SK-N-SH (cell line): Measurements from ENCODE around the gene ALOX5AP. TPM values are rescaled to one million over a fixed set of nuclear protein-coding genes. Genes with fewer than 3 reads are reported as not detected.

Experiments
- CTCF ChIA-PET: fragments of 300-600, 350-600 bp; formaldehyde crosslinking; extraction: SDS; loops from one replicate; lab custom pipeline; 2021; lab: Yijun Ruan, JAX
- POLR2A ChIA-PET: fragments of 350-600 bp; sonication (Branson Sonifier 250); formaldehyde crosslinking; extraction: SDS; loops from one replicate; lab custom pipeline; 2020; ENCODE audit warnings: antibody characterized with exemption, inconsistent platforms; lab: Yijun Ruan, JAX
- DNase-seq: peaks from one replicate; pipeline ENCODE4 v3.0.0; 2012
- H2AFZ ChIP-seq: fragments of 200-600 bp; sonication (generic); 2 replicates; pipeline ENCODE4 v1.8.1; 2016; ENCODE audit warnings: antibody characterized with exemption, mild to moderate bottlenecking, low read depth
- H3F3A ChIP-seq: fragments of 200-600 bp; sonication (generic); replicated peaks from 2 replicates; pipeline ENCODE3; 2016; ENCODE audit warnings: antibody characterized with exemption, mild to moderate bottlenecking; ENCODE audit not compliant: insufficient read depth
- H3K27ac ChIP-seq, 2 experiments: fragments of 200-500 bp in 1 of 2; fragments of 200-600 bp in 1 of 2; sonication (Bioruptor generic) in 1 of 2; sonication (generic), shearing (Covaris generic) in 1 of 2; 2 replicates each; pipeline versions ENCODE4 v1.5.1 to v1.6.1; 2014 to 2016; ENCODE audit warnings: low read depth in 2 of 2, inconsistent platforms in 1 of 2, low read length in 1 of 2, mild to moderate bottlenecking in 1 of 2, mixed read lengths in 1 of 2
- H3K27me3 ChIP-seq: fragments of 200-600 bp; sonication (generic), shearing (Covaris generic); 2 replicates; pipeline ENCODE4 v1.6.1; 2016; ENCODE audit warnings: mixed run types; ENCODE audit not compliant: insufficient read depth
- H3K36me3 ChIP-seq, 2 experiments: fragments of 200-500 bp in 1 of 2; fragments of 200-600 bp in 1 of 2; sonication (Bioruptor generic) in 1 of 2; sonication (generic) in 1 of 2; replicated peaks in 1 of 2; 2 replicates each; pipeline versions ENCODE3 to v1.5.1; 2014 to 2016; ENCODE audit warnings: low read length in 1 of 2, mild to moderate bottlenecking in 1 of 2; ENCODE audit not compliant: insufficient read depth in 2 of 2, control insufficient read depth in 1 of 2
- H3K4me1 ChIP-seq, 2 experiments: fragments of 200-500 bp in 1 of 2; fragments of 200-600 bp in 1 of 2; sonication (Bioruptor generic) in 1 of 2; sonication (generic), shearing (Covaris generic) in 1 of 2; 2 replicates each; pipeline versions ENCODE4 v1.5.1 to v1.6.1; 2014 to 2016; ENCODE audit warnings: low read depth in 1 of 2, low read length in 1 of 2, mixed run types in 1 of 2; ENCODE audit not compliant: insufficient read depth in 2 of 2, control insufficient read depth in 1 of 2
- H3K4me2 ChIP-seq: fragments of 200-600 bp; sonication (generic), shearing (Covaris generic); 2 replicates; pipeline ENCODE4 v1.6.1; 2017; ENCODE audit warnings: mixed run types
- H3K4me3 ChIP-seq, 2 experiments: fragments of 200-500 bp in 1 of 2; fragments of 200-600 bp in 1 of 2; sonication (Bioruptor generic) in 1 of 2; sonication (generic), shearing (Covaris generic) in 1 of 2; 2 replicates each; pipeline versions ENCODE4 v1.5.1 to v1.8.1; 2014 to 2016; ENCODE audit warnings: low read depth in 2 of 2, inconsistent platforms in 1 of 2, low read length in 1 of 2, mild to moderate bottlenecking in 1 of 2, mixed read lengths in 1 of 2, moderate library complexity in 1 of 2
- H3K79me2 ChIP-seq: fragments of 200-600 bp; sonication (generic); 2 replicates; pipeline ENCODE4 v1.8.1; 2017; ENCODE audit warnings: mild to moderate bottlenecking; ENCODE audit not compliant: insufficient read depth
- H3K9ac ChIP-seq: fragments of 200-600 bp; sonication (generic); 2 replicates; pipeline ENCODE4 v1.6.1; 2017; ENCODE audit warnings: mixed run types
- H3K9me2 ChIP-seq: fragments of 200-600 bp; sonication (generic); 2 replicates; pipeline ENCODE4 v1.6.1; 2017; ENCODE audit warnings: mixed run types
- H3K9me3 ChIP-seq: fragments of 200-600 bp; sonication (generic); 2 replicates; pipeline ENCODE4 v1.6.1; 2017; ENCODE audit warnings: mixed run types, mild to moderate bottlenecking, moderate library complexity
- H4K20me1 ChIP-seq: fragments of 200-600 bp; sonication (generic); 2 replicates; pipeline ENCODE4 v1.6.1; 2017; ENCODE audit warnings: mild to moderate bottlenecking, mixed run types; ENCODE audit not compliant: insufficient read depth
- GABPA ChIP-seq: IDR thresholded peaks from 2 replicates; pipeline ENCODE4 v1.4.0; 2012; ENCODE audit warnings: low read depth, mild to moderate bottlenecking
- NFIC ChIP-seq: IDR thresholded peaks from 2 replicates; pipeline ENCODE4 v1.4.0; 2012; ENCODE audit warnings: borderline replicate concordance
- POLR2AphosphoS5 ChIP-seq: IDR thresholded peaks from 2 replicates; pipeline ENCODE4 v1.6.1; 2012; ENCODE audit warnings: low read depth, low read length
- RCOR1 ChIP-seq: fragments of 150-350 bp; IDR thresholded peaks from 2 replicates; pipeline ENCODE4 v1.6.1; 2017; ENCODE audit warnings: antibody characterized with exemption, low read length
- SMC3 ChIP-seq: IDR thresholded peaks from 2 replicates; pipeline ENCODE4 v1.6.1; 2012; ENCODE audit warnings: low read depth, low read length, improper control_type of control experiment
- TCF12 ChIP-seq: IDR thresholded peaks from 2 replicates; pipeline ENCODE4 v1.4.0; 2012
- WGBS: methylation state at CpG from one replicate; pipeline ENCODE4 v1.1.6; 2017; ENCODE audit warnings: low lambda C conversion rate; 5-methylcytosine and 5-hydroxymethylcytosine counted together
- polyA plus RNA-seq, 3 experiments: library from polyadenylated mRNA; depleted of rRNA; stranded (reverse); fragments of >200 nt; gene quantifications; 2 replicates each; pipeline ENCODE4 v1.2.3, GENCODE V29; 2012
- TF ChIP-seq, protein P1 (sequence below): IDR thresholded peaks from 2 replicates; pipeline ENCODE4; 2012
- TF ChIP-seq, protein P2 (sequence below): IDR thresholded peaks from 2 replicates; pipeline ENCODE4 v1.4.0; 2012; ENCODE audit warnings: low read depth
- TF ChIP-seq, protein P3 (sequence below): IDR thresholded peaks from 2 replicates; pipeline ENCODE4 v1.6.1; 2012; ENCODE audit warnings: mild to moderate bottlenecking, low read depth, low read length, moderate library complexity

The ALOX5AP gene
- polyA plus RNA-seq, 1 of the 3 experiments (the other 2 are of a cell fraction): 1.3 TPM

DNA sequence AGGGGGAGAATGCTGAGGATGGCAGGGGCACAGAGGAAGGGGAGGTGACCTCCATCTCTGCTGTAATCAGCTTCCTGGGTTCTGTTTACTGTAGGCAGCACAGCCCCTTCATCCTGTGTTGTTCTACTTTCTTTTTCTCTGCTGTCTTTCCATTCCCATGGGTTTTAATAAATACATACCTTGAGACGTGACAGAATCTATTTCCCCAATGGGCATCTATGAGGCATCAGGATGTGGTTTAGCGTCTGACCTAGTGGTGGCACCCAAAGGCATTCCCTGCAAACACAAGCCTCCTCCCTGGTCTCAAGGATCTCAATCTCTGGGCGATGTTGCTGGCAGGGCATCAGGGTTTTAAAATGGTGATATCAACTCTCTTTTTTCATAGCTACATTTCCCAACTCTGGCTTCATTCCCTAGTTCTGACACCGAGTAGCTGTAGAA, 60.8 kb downstream of the ALOX5AP start (continued):
- TF ChIP-seq, protein P1, sequence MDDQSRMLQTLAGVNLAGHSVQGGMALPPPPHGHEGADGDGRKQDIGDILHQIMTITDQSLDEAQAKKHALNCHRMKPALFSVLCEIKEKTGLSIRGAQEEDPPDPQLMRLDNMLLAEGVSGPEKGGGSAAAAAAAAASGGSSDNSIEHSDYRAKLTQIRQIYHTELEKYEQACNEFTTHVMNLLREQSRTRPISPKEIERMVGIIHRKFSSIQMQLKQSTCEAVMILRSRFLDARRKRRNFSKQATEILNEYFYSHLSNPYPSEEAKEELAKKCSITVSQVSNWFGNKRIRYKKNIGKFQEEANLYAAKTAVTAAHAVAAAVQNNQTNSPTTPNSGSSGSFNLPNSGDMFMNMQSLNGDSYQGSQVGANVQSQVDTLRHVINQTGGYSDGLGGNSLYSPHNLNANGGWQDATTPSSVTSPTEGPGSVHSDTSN: peak; percentile 34; the same call in 1 of the 2 replicates
- TF ChIP-seq, protein P2, sequence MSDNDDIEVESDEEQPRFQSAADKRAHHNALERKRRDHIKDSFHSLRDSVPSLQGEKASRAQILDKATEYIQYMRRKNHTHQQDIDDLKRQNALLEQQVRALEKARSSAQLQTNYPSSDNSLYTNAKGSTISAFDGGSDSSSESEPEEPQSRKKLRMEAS: 0 out of 2 replicates have a peak, but pooled peaks have one; percentile 27
- no peak for TF ChIP-seq SMC3
- TF ChIP-seq POLR2AphosphoS5: no peak
- TF ChIP-seq NFIC: peak; percentile 3; the same call in 1 of the 2 replicates
- TF ChIP-seq, protein P3, sequence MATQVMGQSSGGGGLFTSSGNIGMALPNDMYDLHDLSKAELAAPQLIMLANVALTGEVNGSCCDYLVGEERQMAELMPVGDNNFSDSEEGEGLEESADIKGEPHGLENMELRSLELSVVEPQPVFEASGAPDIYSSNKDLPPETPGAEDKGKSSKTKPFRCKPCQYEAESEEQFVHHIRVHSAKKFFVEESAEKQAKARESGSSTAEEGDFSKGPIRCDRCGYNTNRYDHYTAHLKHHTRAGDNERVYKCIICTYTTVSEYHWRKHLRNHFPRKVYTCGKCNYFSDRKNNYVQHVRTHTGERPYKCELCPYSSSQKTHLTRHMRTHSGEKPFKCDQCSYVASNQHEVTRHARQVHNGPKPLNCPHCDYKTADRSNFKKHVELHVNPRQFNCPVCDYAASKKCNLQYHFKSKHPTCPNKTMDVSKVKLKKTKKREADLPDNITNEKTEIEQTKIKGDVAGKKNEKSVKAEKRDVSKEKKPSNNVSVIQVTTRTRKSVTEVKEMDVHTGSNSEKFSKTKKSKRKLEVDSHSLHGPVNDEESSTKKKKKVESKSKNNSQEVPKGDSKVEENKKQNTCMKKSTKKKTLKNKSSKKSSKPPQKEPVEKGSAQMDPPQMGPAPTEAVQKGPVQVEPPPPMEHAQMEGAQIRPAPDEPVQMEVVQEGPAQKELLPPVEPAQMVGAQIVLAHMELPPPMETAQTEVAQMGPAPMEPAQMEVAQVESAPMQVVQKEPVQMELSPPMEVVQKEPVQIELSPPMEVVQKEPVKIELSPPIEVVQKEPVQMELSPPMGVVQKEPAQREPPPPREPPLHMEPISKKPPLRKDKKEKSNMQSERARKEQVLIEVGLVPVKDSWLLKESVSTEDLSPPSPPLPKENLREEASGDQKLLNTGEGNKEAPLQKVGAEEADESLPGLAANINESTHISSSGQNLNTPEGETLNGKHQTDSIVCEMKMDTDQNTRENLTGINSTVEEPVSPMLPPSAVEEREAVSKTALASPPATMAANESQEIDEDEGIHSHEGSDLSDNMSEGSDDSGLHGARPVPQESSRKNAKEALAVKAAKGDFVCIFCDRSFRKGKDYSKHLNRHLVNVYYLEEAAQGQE: no peak
- TF ChIP-seq GABPA: no peak
- no peak for TF ChIP-seq RCOR1

DNA sequence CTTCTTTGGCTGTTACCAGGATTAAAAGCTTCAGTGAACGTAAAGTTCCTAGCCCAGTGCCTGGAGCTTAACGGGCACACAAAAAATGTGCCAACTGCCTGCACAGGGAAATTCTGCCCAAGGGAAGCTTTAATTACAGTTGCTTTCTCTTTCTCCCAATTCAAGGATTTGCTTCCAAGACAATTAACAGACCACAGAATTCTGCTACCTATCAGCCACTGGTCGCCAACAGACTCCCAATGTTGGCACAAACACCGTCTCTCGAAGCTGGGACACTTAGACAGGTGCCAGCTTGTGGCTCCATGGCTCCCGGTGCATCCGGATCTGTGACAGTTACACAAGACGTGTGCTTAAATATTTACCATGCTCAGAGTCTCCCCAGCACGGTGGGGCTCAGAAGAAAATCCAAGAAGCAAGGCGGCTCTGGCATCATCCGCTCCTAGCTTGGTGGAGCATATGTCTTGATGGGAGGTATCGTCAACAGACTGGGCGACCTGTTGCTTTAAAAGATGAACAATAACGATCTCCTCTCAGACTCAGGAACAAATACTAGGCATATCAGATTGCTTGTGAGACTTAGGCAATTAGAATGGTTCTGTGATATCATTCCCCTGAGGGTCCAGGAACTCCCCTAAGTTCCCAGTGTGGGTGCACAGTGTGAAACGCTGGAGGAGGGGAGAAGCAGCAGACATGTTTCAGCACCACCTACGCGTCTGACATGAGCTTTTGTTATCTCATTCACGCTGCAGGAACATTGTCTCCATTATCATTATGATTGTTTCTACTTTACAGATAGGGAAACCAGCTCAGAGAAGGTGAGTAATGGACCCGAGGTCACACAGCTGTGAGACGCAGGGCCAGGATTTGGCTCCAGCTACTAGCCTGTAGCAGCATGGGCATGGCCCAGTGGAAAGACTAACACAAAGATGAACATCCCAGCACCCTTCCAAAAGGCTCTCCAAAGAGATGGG, 61.6 kb downstream of the ALOX5AP start:
- Histone ChIP-seq H3K4me3 (no peak overlapping the region), H3K79me2 (no peaks in the 10 kb centered on the region), H3F3A (peaks cover 3% of the 10 kb centered on the region), H3K4me2 (peak overlapping the region; percentile 54; the same call in 1 of the 2 replicates), H2AFZ (peak overlapping the region; percentile 76; the same call in 1 of the 2 replicates), H3K27ac (peak overlapping the region in 1 of 2 experiments; percentile 58; a peak in 2 of 4 replicates), H3K9ac (peak overlapping the region; percentile 26; the same call in 1 of the 2 replicates), H3K36me3 (no peaks in the 10 kb centered on the region), H3K9me3 (no peaks in the 10 kb centered on the region), H3K9me2 (no peaks in the 10 kb centered on the region), H3K4me1 (peaks cover 26 to 33% of the 10 kb centered on the region in 2 experiments), H3K27me3 (no peaks in the 10 kb centered on the region), H4K20me1 (no peaks in the 10 kb centered on the region)
- no peak for TF ChIP-seq TCF12
- WGBS: 96% methylated on average over 20 of the region's 20 CpGs
- CTCF ChIA-PET: interaction anchor here (0.6 to 2.7 kb wide), 12 partner anchors 8 to 684 kb away, joined by 3 to 9 read pairs (median 3); no protein-coding TSS in a partner anchor
- no peak for DNase-seq
- POLR2A ChIA-PET: no interaction called here
